Stimulated activated naive B cell treated with anti-CD40 and anti-IgM and Interleukin-4, amounts not matched to agents 10 μg/mL and 1 μg/mL and 100 μg/mL, for 72 hours (primary cell): ENCODE data around the gene SNRNP25.
"Not testable (repeated sequence)": the region's sequence is repeated elsewhere in the genome, so short reads cannot be mapped to it uniquely, and the experiment has no call there.

ENCODE experiments used
- ATAC-seq, 2 donors: fragments of 150-1000 bp; cut with Tn5 transposase; replicated peaks; 2 replicates each; pipeline ENCODE4 v1.10.0; 2021; ENCODE audit warnings: moderate library complexity in 1 of 2
- DNase-seq: peaks from one replicate; pipeline ENCODE4 v3.0.0; 2021
- H3K27ac Mint-ChIP-seq: one replicate; pipeline ENCODE4 v1.8.0; 2022; ENCODE audit warnings: mild to moderate bottlenecking, mixed read lengths
- H3K27me3 Mint-ChIP-seq, 2 donors: one replicate each; pipeline ENCODE4 v1.8.0; 2022; ENCODE audit warnings: mixed read lengths in 2 of 2
- H3K36me3 Mint-ChIP-seq, 2 donors: one replicate each; pipeline ENCODE4 v1.8.0; 2022; ENCODE audit warnings: mixed read lengths in 2 of 2, mild to moderate bottlenecking in 1 of 2
- H3K4me1 Mint-ChIP-seq, 2 donors: one replicate each; pipeline ENCODE4 v1.8.0; 2022; ENCODE audit warnings: mixed read lengths in 2 of 2, mild to moderate bottlenecking in 1 of 2
- H3K4me3 Mint-ChIP-seq, 2 donors: one replicate each; pipeline ENCODE4 v1.8.0; 2022; ENCODE audit warnings: mild to moderate bottlenecking in 2 of 2, mixed read lengths in 2 of 2, moderate library complexity in 1 of 2
- H3K9me3 Mint-ChIP-seq, 2 donors: one replicate each; pipeline ENCODE4 v1.8.0; 2022; ENCODE audit warnings: mixed read lengths in 2 of 2, mild to moderate bottlenecking in 1 of 2

Gene SNRNP25

GRCh38 chr16:53346-54236, at the start of gene SNRNP25, which contains the start of gene POLR3K:
TSS of gene SNRNP25 (plus strand) at chr16:53828. CDS start at chr16:54017, 189 bp downstream.
TSS of gene POLR3K (minus strand) at chr16:53608. CDS start at chr16:53586, 22 bp downstream.
- Mint-ChIP-seq H3K36me3 (peaks cover 31 to 50% of the 10 kb centered on the region in 2 donors), H3K27me3 (no peaks in the 10 kb centered on the region), H3K27ac (peak within 1 kb of the TSS; percentile 98), H3K4me1 (peaks cover 13 to 32% of the 10 kb centered on the region in 2 donors), H3K9me3 (no peaks in the 10 kb centered on the region), H3K4me3 (peak within 1 kb of the TSS; percentile 92 to 98)
- DNase-seq (peak; percentile 96), ATAC-seq (peak; percentile 96)

GRCh38 chr16:9903-10665, 43.5 kb upstream of the SNRNP25 start:
- H3K27ac Mint-ChIP-seq, result no peak overlapping the region
- H3K4me1 Mint-ChIP-seq, result no peaks in the 10 kb centered on the region
- ATAC-seq (peak; percentile 78 to 94), DNase-seq (no peak)
- peak overlapping the region; percentile 67 to 74 for H3K4me3 Mint-ChIP-seq
- H3K36me3 Mint-ChIP-seq, result no peaks in the 10 kb centered on the region
- H3K27me3 Mint-ChIP-seq, result no peaks in the 10 kb centered on the region
- no peaks in the 10 kb centered on the region for H3K9me3 Mint-ChIP-seq

GRCh38 chr16:10772-11171, 42.9 kb upstream of the SNRNP25 start:
- Mint-ChIP-seq H3K27ac (peak overlapping the region; percentile 56), H3K4me3 (peak overlapping the region; percentile 39 to 55)
- not testable (repeated sequence) for H3K27me3 Mint-ChIP-seq, H3K9me3 Mint-ChIP-seq, H3K4me1 Mint-ChIP-seq, H3K36me3 Mint-ChIP-seq
- DNase-seq (peak; percentile 86), ATAC-seq (peak; percentile 41 to 75)

GRCh38 chr16:17062-17765, 36.4 kb upstream of the SNRNP25 start:
- H3K27me3 Mint-ChIP-seq, H3K9me3 Mint-ChIP-seq, H3K4me1 Mint-ChIP-seq, DNase-seq, H3K4me3 Mint-ChIP-seq, ATAC-seq, H3K36me3 Mint-ChIP-seq, H3K27ac Mint-ChIP-seq: not testable (repeated sequence)

- H3K27ac Mint-ChIP-seq, H3K4me1 Mint-ChIP-seq, DNase-seq, H3K4me3 Mint-ChIP-seq, H3K27me3 Mint-ChIP-seq, H3K36me3 Mint-ChIP-seq, H3K9me3 Mint-ChIP-seq, ATAC-seq: not testable (repeated sequence)
Measured at GRCh38 chr16:20886-21285, 32.7 kb upstream of the SNRNP25 start.

- not testable (repeated sequence) for H3K4me3 Mint-ChIP-seq, DNase-seq, ATAC-seq, H3K9me3 Mint-ChIP-seq, H3K27ac Mint-ChIP-seq, H3K36me3 Mint-ChIP-seq, H3K4me1 Mint-ChIP-seq, H3K27me3 Mint-ChIP-seq
Measured at GRCh38 chr16:24151-24550, 29.5 kb upstream of the SNRNP25 start.

GRCh38 chr16:25926-26348, 27.7 kb upstream of the SNRNP25 start:
- not testable (repeated sequence) for H3K4me1 Mint-ChIP-seq, H3K27me3 Mint-ChIP-seq, DNase-seq, H3K9me3 Mint-ChIP-seq, H3K4me3 Mint-ChIP-seq, H3K27ac Mint-ChIP-seq, H3K36me3 Mint-ChIP-seq
- ATAC-seq, result peak; percentile 79 to 81

GRCh38 chr16:30627-31026, 23.0 kb upstream of the SNRNP25 start:
- H3K9me3 Mint-ChIP-seq, H3K4me3 Mint-ChIP-seq, H3K27me3 Mint-ChIP-seq, DNase-seq, ATAC-seq: not testable (repeated sequence)
- H3K4me1 Mint-ChIP-seq, result peaks cover 23 to 46% of the 10 kb centered on the region in 2 donors
- H3K36me3 Mint-ChIP-seq, result peaks cover 5 to 19% of the 10 kb centered on the region in 2 donors
- H3K27ac Mint-ChIP-seq, result peak overlapping the region; percentile 51

GRCh38 chr16:33154-33876, 20.3 kb upstream of the SNRNP25 start:
- Mint-ChIP-seq H3K36me3 (peaks cover 8 to 34% of the 10 kb centered on the region in 2 donors), H3K27ac (peak overlapping the region; percentile 94), H3K4me3 (peak overlapping the region; percentile 47 to 68), H3K4me1 (peaks cover 45 to 72% of the 10 kb centered on the region in 2 donors)
- H3K9me3 Mint-ChIP-seq, ATAC-seq, DNase-seq, H3K27me3 Mint-ChIP-seq: not testable (repeated sequence)

- peak overlapping the region; percentile 94 for H3K27ac Mint-ChIP-seq
Measured at GRCh38 chr16:33877-34647, 19.6 kb upstream of the SNRNP25 start.

GRCh38 chr16:34648-34987, 19.0 kb upstream of the SNRNP25 start:
- no peaks in the 10 kb centered on the region for H3K9me3 Mint-ChIP-seq

More at GRCh38 chr16:33877-34647, 19.6 kb upstream of the SNRNP25 start:
- Mint-ChIP-seq H3K27me3 (no peaks in the 10 kb centered on the region), H3K36me3 (peaks cover 8 to 39% of the 10 kb centered on the region in 2 donors), H3K4me1 (peaks cover 53 to 80% of the 10 kb centered on the region in 2 donors), H3K9me3 (no peaks in the 10 kb centered on the region), H3K4me3 (peak overlapping the region; percentile 70 to 75)
- DNase-seq (no peak), ATAC-seq (no peak)

GRCh38 chr16:35011-35677, 18.5 kb upstream of the SNRNP25 start:
- peak overlapping the region; percentile 94 for H3K27ac Mint-ChIP-seq
- H3K9me3 Mint-ChIP-seq, result no peaks in the 10 kb centered on the region
- no peaks in the 10 kb centered on the region for H3K27me3 Mint-ChIP-seq
- H3K4me3 Mint-ChIP-seq, result peak overlapping the region; percentile 70 to 75
- peaks cover 11 to 44% of the 10 kb centered on the region in 2 donors for H3K36me3 Mint-ChIP-seq
- H3K4me1 Mint-ChIP-seq, result peaks cover 58 to 84% of the 10 kb centered on the region in 2 donors
- ATAC-seq, result peak; percentile 81 to 84
- DNase-seq, result peak; percentile 49

More at GRCh38 chr16:34648-34987, 19.0 kb upstream of the SNRNP25 start:
- DNase-seq (no peak), ATAC-seq (peak; percentile 15 to 16)
- Mint-ChIP-seq H3K36me3 (peaks cover 11 to 44% of the 10 kb centered on the region in 2 donors), H3K27ac (peak overlapping the region; percentile 94), H3K4me1 (peaks cover 58 to 85% of the 10 kb centered on the region in 2 donors), H3K27me3 (no peaks in the 10 kb centered on the region), H3K4me3 (peak overlapping the region; percentile 70 to 75)
